Testis (tissue), 2 donors: ENCODE data around the gene ERBB4.

Experiments used
- POLR2A ChIP-seq: fragments of 450-650 bp; IDR thresholded peaks from one replicate; pipeline ENCODE4 v1.6.1; 2017; ENCODE audit warnings: antibody characterized with exemption, mild to moderate bottlenecking, moderate library complexity
- TF ChIP-seq, protein P1 (sequence below), 3 experiments: fragments of 450-650 bp in 2 of 3; fragments of 200-600 bp in 1 of 3; sonication (generic) in 1 of 3; IDR thresholded peaks; one replicate each; pipeline ENCODE4 v1.5.1; 2016 to 2019; ENCODE audit warnings: antibody characterized with exemption in 3 of 3, mild to moderate bottlenecking in 2 of 3, moderate library complexity in 1 of 3

DNA sequence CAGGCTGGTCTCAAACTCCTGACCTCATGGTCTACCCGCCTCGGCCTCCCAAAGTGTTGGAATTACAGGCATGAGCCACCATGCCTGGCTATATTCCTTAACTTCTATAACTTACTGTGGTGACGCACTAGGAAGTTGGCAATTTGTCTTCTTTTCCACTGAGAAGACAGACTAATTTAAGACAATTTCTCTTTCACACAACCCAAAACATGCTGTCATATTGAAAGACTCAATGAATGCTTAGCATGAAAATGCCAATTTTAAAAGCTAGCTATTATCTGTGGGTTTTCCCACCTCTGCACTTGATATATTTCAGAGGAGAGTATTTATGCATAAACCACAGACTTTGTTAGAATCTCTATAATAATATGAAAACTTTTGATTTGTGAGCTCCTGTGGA lies 84.5 kb downstream of the ERBB4 start:
- no peak for TF ChIP-seq POLR2A
- TF ChIP-seq, protein P1, sequence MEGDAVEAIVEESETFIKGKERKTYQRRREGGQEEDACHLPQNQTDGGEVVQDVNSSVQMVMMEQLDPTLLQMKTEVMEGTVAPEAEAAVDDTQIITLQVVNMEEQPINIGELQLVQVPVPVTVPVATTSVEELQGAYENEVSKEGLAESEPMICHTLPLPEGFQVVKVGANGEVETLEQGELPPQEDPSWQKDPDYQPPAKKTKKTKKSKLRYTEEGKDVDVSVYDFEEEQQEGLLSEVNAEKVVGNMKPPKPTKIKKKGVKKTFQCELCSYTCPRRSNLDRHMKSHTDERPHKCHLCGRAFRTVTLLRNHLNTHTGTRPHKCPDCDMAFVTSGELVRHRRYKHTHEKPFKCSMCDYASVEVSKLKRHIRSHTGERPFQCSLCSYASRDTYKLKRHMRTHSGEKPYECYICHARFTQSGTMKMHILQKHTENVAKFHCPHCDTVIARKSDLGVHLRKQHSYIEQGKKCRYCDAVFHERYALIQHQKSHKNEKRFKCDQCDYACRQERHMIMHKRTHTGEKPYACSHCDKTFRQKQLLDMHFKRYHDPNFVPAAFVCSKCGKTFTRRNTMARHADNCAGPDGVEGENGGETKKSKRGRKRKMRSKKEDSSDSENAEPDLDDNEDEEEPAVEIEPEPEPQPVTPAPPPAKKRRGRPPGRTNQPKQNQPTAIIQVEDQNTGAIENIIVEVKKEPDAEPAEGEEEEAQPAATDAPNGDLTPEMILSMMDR (IDR thresholded peaks at IDR 0.05) = no peak
